Omental fat pad (tissue), 4 donors: Measurements from ENCODE around the gene CLBA1. TPM values are rescaled to one million over a fixed set of nuclear protein-coding genes. Genes with fewer than 3 reads are reported as not detected.

Experiments
- ATAC-seq: fragments of 150-250 bp; one replicate; pipeline ENCODE4 v1.9.1; 2016; ENCODE audit warnings: mild to moderate bottlenecking, moderate library complexity; ENCODE audit not compliant: low FRiP score
- DNase-seq: peaks from one replicate; pipeline ENCODE4 v3.0.0-alpha.2; 2019; ENCODE audit warnings: low spot score
- CTCF ChIP-seq, 3 donors: fragments of 450-650 bp; IDR thresholded peaks; one replicate each; pipeline ENCODE4 v1.5.1; 2016 to 2017; ENCODE audit warnings: antibody characterized with exemption in 3 of 3, mild to moderate bottlenecking in 3 of 3, moderate library complexity in 2 of 3
- total RNA-seq, 4 donors: library from RNA; depleted of rRNA; stranded (reverse); fragments of >200 nt; gene quantifications; one replicate each; pipeline ENCODE4 v1.1.0, GENCODE V29; 2016

CLBA1 gene
- total RNA-seq, 4 donors from 2014 or later = 2.5 to 6.1 (median 3.3) TPM

DNA sequence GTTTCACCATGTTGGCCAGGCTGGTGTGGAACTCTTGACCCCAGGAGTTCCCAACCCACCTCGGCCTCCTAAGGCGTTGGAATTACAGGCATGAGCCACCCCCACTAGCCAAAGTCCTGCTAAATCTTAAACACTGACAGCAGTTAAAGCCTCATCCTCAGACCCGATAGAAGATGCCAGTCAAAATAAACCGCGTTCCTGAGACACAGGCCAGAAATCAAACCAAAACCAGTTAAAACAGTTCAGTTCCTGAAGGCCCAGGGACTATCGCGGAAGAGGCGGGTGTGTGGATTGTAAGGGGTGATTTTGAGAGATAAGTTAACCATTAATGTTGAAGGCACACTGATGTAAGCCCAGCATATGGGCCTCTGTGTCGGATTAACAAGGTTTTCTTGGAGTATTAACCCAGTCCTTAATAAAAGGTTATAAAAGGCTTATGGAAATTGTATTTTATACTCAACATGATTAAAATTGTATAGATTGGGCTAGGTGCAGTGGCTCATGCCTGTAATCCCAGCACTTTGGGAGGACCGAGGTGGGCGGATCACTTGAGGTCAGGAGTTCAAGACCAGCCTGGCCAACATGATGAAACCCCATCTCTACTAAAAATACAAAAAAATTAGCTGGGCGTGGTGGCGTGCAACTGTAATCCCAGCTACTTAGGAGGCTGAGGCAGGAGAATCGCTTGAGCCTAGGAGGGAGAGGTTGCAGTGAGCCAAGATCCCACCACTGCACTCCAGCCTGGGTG, 54.0 kb downstream of the CLBA1 start:
- no peak for TF ChIP-seq CTCF (IDR thresholded peaks at IDR 0.05)
- no peak for ATAC-seq
- DNase-seq = no peak

- ATAC-seq = no peak
- TF ChIP-seq CTCF (IDR thresholded peaks at IDR 0.05) = no peak
- DNase-seq = no peak
Measured at GRCh38 chr14:105041841-105042765, 56.5 kb downstream of the CLBA1 start.

DNA sequence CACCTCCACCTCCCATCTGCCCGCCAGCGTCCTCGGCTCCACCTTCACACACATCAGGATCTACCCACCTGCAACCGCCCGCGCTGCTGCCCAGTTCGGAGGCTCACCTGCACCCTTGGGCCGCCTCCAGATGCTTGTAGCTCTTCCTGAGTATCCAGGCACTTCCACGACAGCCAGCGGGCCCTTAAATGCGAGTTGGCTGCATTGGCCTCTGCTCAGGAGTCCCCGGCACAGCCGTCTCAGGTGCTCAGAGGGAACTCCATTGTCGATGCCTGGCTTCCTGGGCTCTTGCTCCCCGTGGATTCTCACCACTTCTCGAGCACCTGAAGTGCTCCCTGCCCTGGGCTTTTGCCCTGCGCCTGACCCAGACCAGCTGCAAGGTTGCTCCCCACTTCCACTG, 57.2 kb downstream of the CLBA1 start:
- no peak for TF ChIP-seq CTCF (IDR thresholded peaks at IDR 0.05)
- DNase-seq (no peak), ATAC-seq (no peak)

DNA sequence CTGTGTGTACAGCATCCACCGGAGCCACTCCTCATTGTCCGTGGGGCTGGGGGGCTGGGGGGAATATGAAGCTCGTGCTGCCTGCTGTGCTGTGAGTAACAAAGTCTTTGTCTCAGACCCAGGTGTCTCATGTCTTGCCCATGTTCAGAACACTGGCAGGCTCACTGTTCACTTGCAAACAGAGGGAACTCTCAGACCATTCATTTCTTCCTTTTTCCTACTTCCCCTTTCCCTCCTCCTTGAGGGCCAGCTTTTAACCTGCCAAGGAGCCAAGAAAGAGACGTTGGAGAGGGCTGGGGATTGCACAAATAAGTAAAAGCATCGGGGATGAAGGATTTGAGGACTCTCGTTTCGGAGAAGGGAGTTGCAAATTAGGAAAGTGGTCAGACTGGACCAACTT, 58.1 kb downstream of the CLBA1 start:
- ATAC-seq (no peak), DNase-seq (no peak)
- TF ChIP-seq CTCF (IDR thresholded peaks at IDR 0.05) = no peak

Other genes starting within 250 kb of the CLBA1 start
- gene SIVA1, start 232.6 kb upstream of the CLBA1 start, total RNA-seq = 100 to 1,000 TPM; 141 to 262 (median 167) TPM
- 100 to 1,000 TPM; 104 to 121 (median 107) TPM for gene AKT1, start 190.0 kb upstream of the CLBA1 start, total RNA-seq
- 1 to 10 TPM; 3.0 to 8.0 (median 6.3) TPM for gene ZBTB42, start 184.7 kb upstream of the CLBA1 start, total RNA-seq
- gene CEP170B, start 120.5 kb upstream of the CLBA1 start, total RNA-seq = 10 to 100 TPM in 3 of 4 donors, 1 to 10 TPM in 1; 5.5 to 29.3 (median 13.0) TPM
- under 1 TPM in 3 of 4 donors, not detected in 1; under 0.01 to 0.37 (median 0.16) TPM for gene PLD4, start 60.9 kb upstream of the CLBA1 start, total RNA-seq
- 10 to 100 TPM; 18.6 to 44.5 (median 34.2) TPM for gene AHNAK2, start 7.4 kb upstream of the CLBA1 start, total RNA-seq
- 1 to 10 TPM; 5.3 to 8.0 (median 6.4) TPM for gene CDCA4, start 35.3 kb downstream of the CLBA1 start, total RNA-seq
- gene GPR132, start 79.6 kb downstream of the CLBA1 start, total RNA-seq = 1 to 10 TPM; 2.7 to 9.0 (median 7.6) TPM
- gene JAG2, start 183.0 kb downstream of the CLBA1 start, total RNA-seq = 10 to 100 TPM in 1 of 4 donors, 1 to 10 TPM in 3; 4.7 to 21.3 (median 8.3) TPM
- gene NUDT14, start 195.5 kb downstream of the CLBA1 start, total RNA-seq = 10 to 100 TPM; 12.1 to 22.3 (median 16.6) TPM